GM12878 (cell line): ENCODE results near the gene FGD5. TPM values are rescaled to one million over a fixed set of nuclear protein-coding genes. Genes with fewer than 3 reads are reported as not detected.

Source experiments
- ATAC-seq: fragments of 200-7000 bp; cut with Tn5 transposase; 3 replicates; pipeline ENCODE4 v1.9.1; 2020; ENCODE audit warnings: mild to moderate bottlenecking, moderate library complexity
- BruUV-seq: library from RNA; stranded (reverse); fragments of 400-500 nt; replicated peaks from 2 replicates; lab custom pipeline; 2021; lab: Mats Ljungman, UMichigan
- CTCF ChIA-PET: fragments of 300-600 bp; sonication (Branson Sonifier 250); formaldehyde crosslinking; extraction: SDS; loops from one replicate; lab custom pipeline; 2021; ENCODE audit warnings: inconsistent platforms; lab: Yijun Ruan, JAX
- POLR2A ChIA-PET: fragments of 350-600 bp; formaldehyde crosslinking; extraction: SDS; loops from one replicate; lab custom pipeline; 2021; ENCODE audit warnings: inconsistent platforms; lab: Charles Lee
- RAD21 ChIA-PET: fragments of 300-600 bp; sonication (Branson Sonifier 250); formaldehyde crosslinking; loops from one replicate; lab custom pipeline; 2023; ENCODE audit warnings: antibody characterized with exemption; ENCODE audit not compliant: unreplicated experiment; lab: Charles Lee
- SMC1A ChIA-PET: fragments of 300-600 bp; sonication (Branson Sonifier 250); formaldehyde crosslinking; loops from one replicate; lab custom pipeline; 2023; ENCODE audit not compliant: unreplicated experiment, uncharacterized antibody; lab: Charles Lee
- DNase-seq: peaks from one replicate; pipeline ENCODE4 v3.0.0-alpha.2; 2011; ENCODE audit warnings: low read depth, low spot score
- FAIRE-seq: peaks from 3 replicates; lab custom pipeline; 2011; peaks lifted over from hg19 to GRCh38; lab: Jason Lieb, UNC
- H2AFZ ChIP-seq: 2 replicates; pipeline ENCODE4 v1.6.0; 2011; ENCODE audit warnings: low read depth, low read length, control low read depth; ENCODE audit not compliant: control insufficient read depth
- H3K27ac ChIP-seq: 2 replicates; pipeline ENCODE4 v1.5.1; 2011; ENCODE audit warnings: control low read depth; ENCODE audit not compliant: control insufficient read depth, insufficient read depth
- H3K27me3 ChIP-seq, 2 experiments: replicated peaks in 1 of 2; 2 replicates each; pipeline versions ENCODE4 v1.6.0 to v1.6.1; 2011; ENCODE audit warnings: low read length in 1 of 2; ENCODE audit not compliant: control insufficient read depth in 2 of 2, insufficient read depth in 2 of 2
- H3K36me3 ChIP-seq, 2 experiments: 2 replicates each; pipeline ENCODE4 v1.5.1; 2011; ENCODE audit warnings: low read length in 1 of 2; ENCODE audit not compliant: control insufficient read depth in 2 of 2, insufficient read depth in 2 of 2
- H3K4me1 ChIP-seq: 2 replicates; pipeline ENCODE4 v1.6.1; 2011; ENCODE audit warnings: mild to moderate bottlenecking, low read length, moderate library complexity, mixed read lengths; ENCODE audit not compliant: control insufficient read depth, insufficient read depth
- H3K4me2 ChIP-seq: 2 replicates; pipeline ENCODE4 v1.6.0; 2011; ENCODE audit warnings: control low read depth; ENCODE audit not compliant: control insufficient read depth, insufficient read depth
- H3K4me3 ChIP-seq: fragments of 200-600 bp; sonication (generic); 2 replicates; pipeline ENCODE4 v1.5.1; 2016
- H3K79me2 ChIP-seq: 2 replicates; pipeline ENCODE4 v1.6.0; 2011; ENCODE audit warnings: low read length; ENCODE audit not compliant: control insufficient read depth, insufficient read depth
- H3K9ac ChIP-seq: 2 replicates; pipeline ENCODE4 v1.8.0; 2011; ENCODE audit warnings: low read length, control low read depth, mixed read lengths; ENCODE audit not compliant: control insufficient read depth, insufficient read depth
- H3K9me3 ChIP-seq: replicated peaks from 3 replicates; pipeline ENCODE4 v1.5.1; 2011; ENCODE audit warnings: mild to moderate bottlenecking, low read length; ENCODE audit not compliant: control insufficient read depth, insufficient read depth
- H4K20me1 ChIP-seq: 2 replicates; pipeline ENCODE4 v1.6.0; 2011; ENCODE audit not compliant: control insufficient read depth, insufficient read depth
- ATF2 ChIP-seq: IDR thresholded peaks from 2 replicates; pipeline ENCODE4 v1.6.1; 2012; ENCODE audit warnings: low read length, inconsistent platforms
- BRCA1 ChIP-seq: IDR thresholded peaks from 2 replicates; pipeline ENCODE4 v1.6.1; 2011; ENCODE audit warnings: low read depth, low read length, improper control_type of control experiment
- NFYB ChIP-seq: IDR thresholded peaks from 2 replicates; pipeline ENCODE4 v1.6.1; 2011; ENCODE audit warnings: low read depth, mild to moderate bottlenecking, low read length, improper control_type of control experiment, moderate library complexity; ENCODE audit not compliant: insufficient read depth
- PBX3 ChIP-seq: IDR thresholded peaks from 2 replicates; pipeline ENCODE4 v1.6.1; 2011; ENCODE audit warnings: mild to moderate bottlenecking, low read depth, low read length, moderate library complexity; ENCODE audit not compliant: insufficient replicate concordance
- POLR2AphosphoS2 ChIP-seq: IDR thresholded peaks from 2 replicates; pipeline ENCODE4 v1.6.1; 2011; ENCODE audit warnings: low read depth, mild to moderate bottlenecking, low read length, improper control_type of control experiment, moderate library complexity
- RELA ChIP-seq: fragments of 450-650 bp; IDR thresholded peaks from 2 replicates; pipeline ENCODE4 v1.8.0; 2014; ENCODE audit warnings: borderline replicate concordance; ENCODE audit not compliant: partially characterized antibody
- SMARCA5 ChIP-seq: fragments of 450-650 bp; IDR thresholded peaks from 2 replicates; pipeline ENCODE4 v1.6.1; 2017; ENCODE audit warnings: mild to moderate bottlenecking
- USF1 ChIP-seq: IDR thresholded peaks from 2 replicates; pipeline ENCODE4 v1.6.1; 2011; ENCODE audit warnings: borderline replicate concordance, low read depth, mild to moderate bottlenecking, moderate library complexity, mixed read lengths, low read length; ENCODE audit not compliant: insufficient read depth; ENCODE audit errors: extremely low read length
- ZNF207 ChIP-seq: fragments of 450-650 bp; IDR thresholded peaks from 2 replicates; pipeline ENCODE4 v1.6.1; 2014; ENCODE audit warnings: antibody characterized with exemption, mild to moderate bottlenecking, borderline replicate concordance
- WGBS: methylation state at CpG from one replicate; pipeline ENCODE4 v1.1.6; 2016; ENCODE audit warnings: low lambda C conversion rate; ENCODE audit not compliant: insufficient replicate concordance, insufficient coverage; ENCODE audit errors: missing lambda C conversion rate; 5-methylcytosine and 5-hydroxymethylcytosine counted together
- in situ Hi-C: fragments of 300-500 bp; cut with MboI; formaldehyde crosslinking; loops from 9 replicates; pipeline ENCODE4 v1.14.3; 2018; ENCODE audit warnings: mixed read lengths
- intact Hi-C: fragments of 100-400 bp; cut with micrococcal nuclease; formaldehyde crosslinking; loops from one replicate; pipeline ENCODE4 v1.14.2; 2022; ENCODE audit not compliant: unreplicated experiment
- polyA plus RNA-seq, 11 experiments: library from polyadenylated mRNA; depleted of rRNA in 4 of 11; unstranded in 6 of 11; stranded (reverse) in 5 of 11; fragments of >200 nt; fragmentation: Nextera tagmentation in 4 of 11; fragmentation: Illumina TruSeq in 1 of 11; extraction: Ambion mirVana in 4 of 11; extraction: Trizol in 1 of 11; gene quantifications; 1 replicate in 1 of 11; 2 replicates in 10 of 11; pipeline versions ENCODE4 v1.2.1 to v1.2.3, GENCODE V29; 2011 to 2016; ENCODE audit warnings: inconsistent platforms in 2 of 11, missing spikeins in 2 of 11, low read depth in 1 of 11
- total RNA-seq, 4 experiments: library from RNA; depleted of rRNA in 3 of 4; stranded (reverse); fragments of >200 nt in 3 of 4; fragmentation: Illumina TruSeq in 1 of 4; extraction: Trizol in 1 of 4; gene quantifications; 2 replicates each; pipeline versions ENCODE4 v1.2.1 to v1.2.3, GENCODE V29; 2013 to 2021
- TF ChIP-seq, protein P1 (sequence below): fragments of 150-350 bp; IDR thresholded peaks from 2 replicates; pipeline ENCODE4 v1.6.1; 2016; ENCODE audit warnings: low read depth, low read length

FGD5 gene
- total and polyA plus RNA-seq, 10 of the 15 experiments (the other 5 are each of a cell fraction or from before 2014, with no cell fraction given): 0.03 to 0.13 (median 0.11) TPM; not detected in 3

DNA sequence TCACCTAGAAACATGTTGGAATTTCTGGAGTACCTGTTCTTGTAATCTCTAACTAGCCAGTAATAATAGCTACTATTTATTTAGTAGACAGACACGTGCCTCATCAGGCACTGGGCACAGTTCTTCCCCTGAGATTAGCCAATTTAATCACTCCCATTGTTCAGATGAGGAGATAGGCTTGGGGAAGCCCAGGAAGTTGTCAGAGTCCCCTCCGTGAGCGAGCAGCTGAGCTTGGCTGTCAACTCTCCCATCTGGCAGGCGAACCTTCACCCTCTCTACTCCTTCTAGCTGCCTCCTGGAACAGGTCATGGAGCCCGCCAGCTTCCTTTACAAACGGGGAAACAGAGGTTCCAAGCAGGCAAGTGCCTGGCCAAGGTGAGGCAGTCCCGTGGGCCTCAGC is 31.1 kb upstream of the FGD5 start (continued):
- TF ChIP-seq RELA: no peak
- no peak for TF ChIP-seq ZNF207
- no peak for TF ChIP-seq ATF2
- no peak for TF ChIP-seq SMARCA5
- TF ChIP-seq BRCA1: no peak
- TF ChIP-seq, protein P1, sequence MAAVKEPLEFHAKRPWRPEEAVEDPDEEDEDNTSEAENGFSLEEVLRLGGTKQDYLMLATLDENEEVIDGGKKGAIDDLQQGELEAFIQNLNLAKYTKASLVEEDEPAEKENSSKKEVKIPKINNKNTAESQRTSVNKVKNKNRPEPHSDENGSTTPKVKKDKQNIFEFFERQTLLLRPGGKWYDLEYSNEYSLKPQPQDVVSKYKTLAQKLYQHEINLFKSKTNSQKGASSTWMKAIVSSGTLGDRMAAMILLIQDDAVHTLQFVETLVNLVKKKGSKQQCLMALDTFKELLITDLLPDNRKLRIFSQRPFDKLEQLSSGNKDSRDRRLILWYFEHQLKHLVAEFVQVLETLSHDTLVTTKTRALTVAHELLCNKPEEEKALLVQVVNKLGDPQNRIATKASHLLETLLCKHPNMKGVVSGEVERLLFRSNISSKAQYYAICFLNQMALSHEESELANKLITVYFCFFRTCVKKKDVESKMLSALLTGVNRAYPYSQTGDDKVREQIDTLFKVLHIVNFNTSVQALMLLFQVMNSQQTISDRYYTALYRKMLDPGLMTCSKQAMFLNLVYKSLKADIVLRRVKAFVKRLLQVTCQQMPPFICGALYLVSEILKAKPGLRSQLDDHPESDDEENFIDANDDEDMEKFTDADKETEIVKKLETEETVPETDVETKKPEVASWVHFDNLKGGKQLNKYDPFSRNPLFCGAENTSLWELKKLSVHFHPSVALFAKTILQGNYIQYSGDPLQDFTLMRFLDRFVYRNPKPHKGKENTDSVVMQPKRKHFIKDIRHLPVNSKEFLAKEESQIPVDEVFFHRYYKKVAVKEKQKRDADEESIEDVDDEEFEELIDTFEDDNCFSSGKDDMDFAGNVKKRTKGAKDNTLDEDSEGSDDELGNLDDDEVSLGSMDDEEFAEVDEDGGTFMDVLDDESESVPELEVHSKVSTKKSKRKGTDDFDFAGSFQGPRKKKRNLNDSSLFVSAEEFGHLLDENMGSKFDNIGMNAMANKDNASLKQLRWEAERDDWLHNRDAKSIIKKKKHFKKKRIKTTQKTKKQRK: no peak
- TF ChIP-seq POLR2AphosphoS2: no peak

GRCh38 chr3:14788644-14789043 is 30.1 kb upstream of the FGD5 start:
- intact Hi-C loops: no loop called here
- ChIA-PET RAD21 (interaction anchor here (2.0 to 4.8 kb wide), 2 partner anchors 101 to 133 kb away, joined by 4 to 47 read pairs; no protein-coding TSS in a partner anchor), CTCF (interaction anchor here (0.8 to 7.1 kb wide), 6 partner anchors 8 to 133 kb away, joined by 3 to 53 read pairs (median 6); no protein-coding TSS in a partner anchor)
- no peak for FAIRE-seq
- Histone ChIP-seq H3K79me2 (no peaks in the 10 kb centered on the region), H3K9ac (no peak overlapping the region), H3K9me3 (no peaks in the 10 kb centered on the region; the same call in 2 of the 3 replicates)
- BruUV-seq: no TSS peak
- TF ChIP-seq NFYB (peak; percentile 76), PBX3 (no peak), USF1 (peak; percentile 50)
- TF ChIP-seq, all 136 proteins: peak for 2
- Histone ChIP-seq H3K27me3 (no peaks in the 10 kb centered on the region; a peak in 1 of 4 replicates), H3K4me2 (no peak overlapping the region), H3K4me1 (no peaks in the 10 kb centered on the region), H3K36me3 (no peaks in the 10 kb centered on the region), H3K27ac (no peak overlapping the region), H2AFZ (no peak overlapping the region), H3K4me3 (no peak overlapping the region), H4K20me1 (no peaks in the 10 kb centered on the region)
- 37% methylated on average over 7 of the region's 7 CpGs for WGBS
- in situ Hi-C loops: no loop called here
- SMC1A ChIA-PET: interaction anchor here (0.6 to 1.0 kb wide), 2 partner anchors 112 to 133 kb away, joined by 3 to 4 read pairs; no protein-coding TSS in a partner anchor
- DNase-seq: no peak
- POLR2A ChIA-PET: no interaction called here
- ATAC-seq: peak; percentile 21; the same call in 1 of the 3 replicates
